Measurements from ENCODE around the gene RPGR. TPM values are rescaled to one million over a fixed set of nuclear protein-coding genes. Genes with fewer than 3 reads are reported as not detected.

Gene RPGR
- polyA plus RNA-seq, 1 donor from 2014 or later, result 6.5 TPM

DNA sequence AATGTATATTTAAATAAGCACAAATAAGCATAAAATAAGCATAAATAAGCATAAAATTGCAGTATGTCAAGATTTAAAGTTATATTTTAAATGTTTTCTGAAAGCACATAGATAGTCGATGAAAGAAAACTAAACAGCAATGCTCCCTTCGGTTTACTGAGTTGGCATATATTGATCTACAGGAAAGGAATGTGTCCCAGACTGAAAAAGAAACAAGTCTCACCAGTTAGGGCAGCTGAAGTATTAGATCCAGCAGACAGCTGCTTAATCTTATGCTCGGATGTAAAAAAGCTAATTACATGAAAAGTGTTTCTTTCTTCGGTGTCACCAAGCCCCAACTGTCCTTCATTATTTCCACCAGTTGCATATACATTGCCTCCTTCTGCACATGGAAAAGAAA lies 8.7 kb downstream of the RPGR start:
- no peak overlapping the region for H3K4me2 ChIP-seq (ENCODE audit: low read length)
- H3K9ac ChIP-seq (ENCODE audit: low read length), result no peak overlapping the region
- H3K9me2 ChIP-seq (ENCODE audit: insufficient read depth, low read length), result no peaks in the 10 kb centered on the region
- no peaks in the 10 kb centered on the region for H3K9me3 ChIP-seq (ENCODE audit: low read length)
- H3K79me2 ChIP-seq (replicated peaks; ENCODE audit: insufficient read depth, low read length), result no peaks in the 10 kb centered on the region
- no peaks in the 10 kb centered on the region for H3K36me3 ChIP-seq (ENCODE audit: insufficient read depth, low read length)
- H3F3A ChIP-seq (ENCODE audit: insufficient read depth, low read length, poor library complexity, severe bottlenecking), result no peaks in the 10 kb centered on the region
- no peak overlapping the region for H3K27ac ChIP-seq (ENCODE audit: low read length)
- no peaks in the 10 kb centered on the region for H4K20me1 ChIP-seq (ENCODE audit: insufficient read depth)
- no peaks in the 10 kb centered on the region for H3K27me3 ChIP-seq (ENCODE audit: insufficient read depth, low read depth, low read length)
- TF ChIP-seq SMC3 (conservative IDR thresholded peaks at IDR 0.05; ENCODE audit: poor library complexity) (no peak), EZH2 (IDR thresholded peaks at IDR 0.05; ENCODE audit: borderline replicate concordance, insufficient read depth, low read length, poor library complexity, severe bottlenecking) (no peak), MXI1 (conservative IDR thresholded peaks at IDR 0.05; ENCODE audit: poor library complexity, severe bottlenecking) (no peak), TAF1 (IDR thresholded peaks at IDR 0.05; ENCODE audit: low read depth) (no peak), EP300 (conservative IDR thresholded peaks at IDR 0.05; ENCODE audit: poor library complexity, severe bottlenecking) (no peak), POLR2AphosphoS5 (IDR thresholded peaks at IDR 0.05) (no peak), RAD21 (conservative IDR thresholded peaks at IDR 0.05) (no peak)
- TF ChIP-seq, protein P1, sequence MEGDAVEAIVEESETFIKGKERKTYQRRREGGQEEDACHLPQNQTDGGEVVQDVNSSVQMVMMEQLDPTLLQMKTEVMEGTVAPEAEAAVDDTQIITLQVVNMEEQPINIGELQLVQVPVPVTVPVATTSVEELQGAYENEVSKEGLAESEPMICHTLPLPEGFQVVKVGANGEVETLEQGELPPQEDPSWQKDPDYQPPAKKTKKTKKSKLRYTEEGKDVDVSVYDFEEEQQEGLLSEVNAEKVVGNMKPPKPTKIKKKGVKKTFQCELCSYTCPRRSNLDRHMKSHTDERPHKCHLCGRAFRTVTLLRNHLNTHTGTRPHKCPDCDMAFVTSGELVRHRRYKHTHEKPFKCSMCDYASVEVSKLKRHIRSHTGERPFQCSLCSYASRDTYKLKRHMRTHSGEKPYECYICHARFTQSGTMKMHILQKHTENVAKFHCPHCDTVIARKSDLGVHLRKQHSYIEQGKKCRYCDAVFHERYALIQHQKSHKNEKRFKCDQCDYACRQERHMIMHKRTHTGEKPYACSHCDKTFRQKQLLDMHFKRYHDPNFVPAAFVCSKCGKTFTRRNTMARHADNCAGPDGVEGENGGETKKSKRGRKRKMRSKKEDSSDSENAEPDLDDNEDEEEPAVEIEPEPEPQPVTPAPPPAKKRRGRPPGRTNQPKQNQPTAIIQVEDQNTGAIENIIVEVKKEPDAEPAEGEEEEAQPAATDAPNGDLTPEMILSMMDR (IDR thresholded peaks at IDR 0.05; ENCODE audit: poor library complexity, severe bottlenecking), result no peak
- TF ChIP-seq, protein P2, sequence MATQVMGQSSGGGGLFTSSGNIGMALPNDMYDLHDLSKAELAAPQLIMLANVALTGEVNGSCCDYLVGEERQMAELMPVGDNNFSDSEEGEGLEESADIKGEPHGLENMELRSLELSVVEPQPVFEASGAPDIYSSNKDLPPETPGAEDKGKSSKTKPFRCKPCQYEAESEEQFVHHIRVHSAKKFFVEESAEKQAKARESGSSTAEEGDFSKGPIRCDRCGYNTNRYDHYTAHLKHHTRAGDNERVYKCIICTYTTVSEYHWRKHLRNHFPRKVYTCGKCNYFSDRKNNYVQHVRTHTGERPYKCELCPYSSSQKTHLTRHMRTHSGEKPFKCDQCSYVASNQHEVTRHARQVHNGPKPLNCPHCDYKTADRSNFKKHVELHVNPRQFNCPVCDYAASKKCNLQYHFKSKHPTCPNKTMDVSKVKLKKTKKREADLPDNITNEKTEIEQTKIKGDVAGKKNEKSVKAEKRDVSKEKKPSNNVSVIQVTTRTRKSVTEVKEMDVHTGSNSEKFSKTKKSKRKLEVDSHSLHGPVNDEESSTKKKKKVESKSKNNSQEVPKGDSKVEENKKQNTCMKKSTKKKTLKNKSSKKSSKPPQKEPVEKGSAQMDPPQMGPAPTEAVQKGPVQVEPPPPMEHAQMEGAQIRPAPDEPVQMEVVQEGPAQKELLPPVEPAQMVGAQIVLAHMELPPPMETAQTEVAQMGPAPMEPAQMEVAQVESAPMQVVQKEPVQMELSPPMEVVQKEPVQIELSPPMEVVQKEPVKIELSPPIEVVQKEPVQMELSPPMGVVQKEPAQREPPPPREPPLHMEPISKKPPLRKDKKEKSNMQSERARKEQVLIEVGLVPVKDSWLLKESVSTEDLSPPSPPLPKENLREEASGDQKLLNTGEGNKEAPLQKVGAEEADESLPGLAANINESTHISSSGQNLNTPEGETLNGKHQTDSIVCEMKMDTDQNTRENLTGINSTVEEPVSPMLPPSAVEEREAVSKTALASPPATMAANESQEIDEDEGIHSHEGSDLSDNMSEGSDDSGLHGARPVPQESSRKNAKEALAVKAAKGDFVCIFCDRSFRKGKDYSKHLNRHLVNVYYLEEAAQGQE (IDR thresholded peaks at IDR 0.05; ENCODE audit: borderline replicate concordance), result no peak
- no peak overlapping the region for H3K4me3 ChIP-seq (ENCODE audit: low read length)
- no peak overlapping the region for H2AFZ ChIP-seq (ENCODE audit: low read depth, low read length)

DNA sequence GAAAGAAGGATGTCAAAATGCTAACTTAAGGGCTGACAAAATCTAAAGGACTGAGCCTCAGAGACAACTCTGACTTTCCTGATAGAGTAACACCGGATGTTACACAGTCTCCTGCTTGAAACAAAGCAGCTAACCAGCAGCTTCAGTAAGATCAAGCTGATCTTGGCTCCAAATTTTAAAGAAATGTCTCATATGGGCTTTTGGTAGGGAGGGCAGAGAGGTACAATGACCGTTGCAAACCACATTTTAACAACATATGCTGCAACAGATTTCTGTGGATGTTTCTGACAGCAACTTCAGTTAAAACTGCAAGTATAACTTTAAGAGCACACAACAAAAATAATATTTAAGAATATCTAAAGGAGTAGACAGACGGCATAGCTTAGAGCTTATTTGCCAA lies 9.1 kb downstream of the RPGR start:
- Histone ChIP-seq H2AFZ (ENCODE audit: low read depth, low read length) (no peak overlapping the region), H3K4me2 (ENCODE audit: low read length) (no peak overlapping the region), H3K4me3 (ENCODE audit: low read length) (no peak overlapping the region), H3K27me3 (ENCODE audit: insufficient read depth, low read depth, low read length) (no peaks in the 10 kb centered on the region), H3K9me3 (ENCODE audit: low read length) (no peaks in the 10 kb centered on the region), H4K20me1 (ENCODE audit: insufficient read depth) (no peaks in the 10 kb centered on the region), H3K36me3 (ENCODE audit: insufficient read depth, low read length) (no peaks in the 10 kb centered on the region), H3F3A (ENCODE audit: insufficient read depth, low read length, poor library complexity, severe bottlenecking) (no peaks in the 10 kb centered on the region), H3K79me2 (replicated peaks; ENCODE audit: insufficient read depth, low read length) (no peaks in the 10 kb centered on the region), H3K9me2 (ENCODE audit: insufficient read depth, low read length) (no peaks in the 10 kb centered on the region), H3K27ac (ENCODE audit: low read length) (no peak overlapping the region), H3K9ac (ENCODE audit: low read length) (no peak overlapping the region)
- TF ChIP-seq EZH2 (IDR thresholded peaks at IDR 0.05; ENCODE audit: borderline replicate concordance, insufficient read depth, low read length, poor library complexity, severe bottlenecking), result no peak
- TF ChIP-seq MXI1 (conservative IDR thresholded peaks at IDR 0.05; ENCODE audit: poor library complexity, severe bottlenecking), result no peak
- no peak for TF ChIP-seq POLR2AphosphoS5 (IDR thresholded peaks at IDR 0.05)
- TF ChIP-seq, protein P2 (IDR thresholded peaks at IDR 0.05; ENCODE audit: borderline replicate concordance), result no peak
- no peak for TF ChIP-seq RAD21 (conservative IDR thresholded peaks at IDR 0.05)
- TF ChIP-seq EP300 (conservative IDR thresholded peaks at IDR 0.05; ENCODE audit: poor library complexity, severe bottlenecking), result no peak
- TF ChIP-seq, protein P1 (IDR thresholded peaks at IDR 0.05; ENCODE audit: poor library complexity, severe bottlenecking), result no peak
- no peak for TF ChIP-seq TAF1 (IDR thresholded peaks at IDR 0.05; ENCODE audit: low read depth)

Data from neural cell (in vitro differentiated cells).